HG03571 (cell line): ENCODE results near the gene PRCD.
A peak's percentile ranks its signal among the peaks of the same experiment; 100 is the strongest.
"Not testable (repeated sequence)": the region's sequence is repeated elsewhere in the genome, so short reads cannot be mapped to it uniquely, and the experiment has no call there.

Experiments used
- ATAC-seq: cut with Tn5 transposase; IDR thresholded peaks from one replicate; pipeline ENCODE4 v1.9.1; 2021; ENCODE audit not compliant: unreplicated experiment

The PRCD gene

GRCh38 chr17:76551685-76552084 is 11.8 kb downstream of the PRCD start:
- ATAC-seq, result no peak

DNA sequence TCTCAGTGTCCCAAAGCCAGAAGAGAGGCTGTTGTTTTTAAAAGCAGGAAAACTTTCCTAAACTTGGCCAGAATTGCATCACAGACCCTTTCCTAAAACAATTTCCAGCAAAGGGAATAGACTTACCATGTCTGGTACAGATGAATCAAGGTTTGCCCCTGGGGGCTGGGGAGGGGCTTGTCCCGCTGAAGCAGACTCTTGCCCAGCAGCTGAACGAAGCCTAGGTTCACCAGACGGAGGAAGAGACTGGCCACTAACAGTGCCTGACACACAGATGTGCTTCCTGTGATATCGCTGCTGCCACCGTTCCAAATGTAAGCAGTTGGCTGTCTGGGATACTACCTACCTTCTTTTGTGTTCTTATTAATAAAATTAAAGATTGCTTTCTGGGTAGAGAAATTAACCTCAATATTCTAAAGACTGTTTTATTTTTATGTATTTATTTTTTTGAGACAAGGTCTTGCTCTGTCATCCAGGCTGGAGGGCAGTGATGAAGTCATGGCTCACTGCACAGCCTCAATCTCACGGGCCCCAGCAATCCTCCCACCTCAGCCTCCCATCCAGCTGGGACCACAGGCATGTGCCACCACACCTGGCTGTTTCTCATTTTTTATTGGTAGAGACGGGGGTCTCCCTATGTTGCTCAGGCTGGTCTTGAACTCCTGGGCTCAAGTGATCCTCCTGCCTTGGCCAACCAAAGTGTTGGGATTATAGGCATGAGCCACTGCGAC is 13.5 kb downstream of the PRCD start:
- no peak for ATAC-seq

- ATAC-seq, result no peak
Measured at GRCh38 chr17:76554131-76554530, 14.3 kb downstream of the PRCD start.

DNA sequence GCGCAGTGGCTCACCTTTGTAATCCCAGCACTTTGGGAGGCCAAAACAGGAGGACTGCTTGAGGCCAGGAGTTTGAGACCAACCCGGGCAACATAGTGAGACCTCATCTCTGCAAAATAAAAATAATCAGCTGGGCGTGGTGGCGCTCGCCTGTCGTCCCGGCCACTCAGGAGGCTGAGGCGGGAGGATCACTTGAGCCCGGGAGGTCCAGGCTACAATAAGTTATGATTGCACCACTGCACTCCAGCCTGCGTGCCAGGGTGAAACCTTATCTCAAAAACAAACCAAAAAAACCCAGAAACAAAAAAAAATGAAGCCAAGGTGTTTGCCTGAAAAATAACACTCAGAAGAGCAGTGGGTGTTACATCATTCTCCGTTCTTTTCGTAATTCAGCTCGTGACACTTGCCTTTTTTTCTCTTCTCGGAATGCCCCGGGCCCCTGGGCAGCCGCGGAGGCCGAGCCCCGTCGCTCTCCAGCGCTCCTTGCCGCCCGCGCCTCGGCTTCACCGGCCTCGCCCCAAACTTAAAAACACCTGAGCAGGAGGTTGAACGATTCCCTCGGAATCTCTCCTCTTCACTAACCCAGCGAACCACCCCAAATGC is 17.0 kb downstream of the PRCD start:
- ATAC-seq, result peak; percentile 28

DNA sequence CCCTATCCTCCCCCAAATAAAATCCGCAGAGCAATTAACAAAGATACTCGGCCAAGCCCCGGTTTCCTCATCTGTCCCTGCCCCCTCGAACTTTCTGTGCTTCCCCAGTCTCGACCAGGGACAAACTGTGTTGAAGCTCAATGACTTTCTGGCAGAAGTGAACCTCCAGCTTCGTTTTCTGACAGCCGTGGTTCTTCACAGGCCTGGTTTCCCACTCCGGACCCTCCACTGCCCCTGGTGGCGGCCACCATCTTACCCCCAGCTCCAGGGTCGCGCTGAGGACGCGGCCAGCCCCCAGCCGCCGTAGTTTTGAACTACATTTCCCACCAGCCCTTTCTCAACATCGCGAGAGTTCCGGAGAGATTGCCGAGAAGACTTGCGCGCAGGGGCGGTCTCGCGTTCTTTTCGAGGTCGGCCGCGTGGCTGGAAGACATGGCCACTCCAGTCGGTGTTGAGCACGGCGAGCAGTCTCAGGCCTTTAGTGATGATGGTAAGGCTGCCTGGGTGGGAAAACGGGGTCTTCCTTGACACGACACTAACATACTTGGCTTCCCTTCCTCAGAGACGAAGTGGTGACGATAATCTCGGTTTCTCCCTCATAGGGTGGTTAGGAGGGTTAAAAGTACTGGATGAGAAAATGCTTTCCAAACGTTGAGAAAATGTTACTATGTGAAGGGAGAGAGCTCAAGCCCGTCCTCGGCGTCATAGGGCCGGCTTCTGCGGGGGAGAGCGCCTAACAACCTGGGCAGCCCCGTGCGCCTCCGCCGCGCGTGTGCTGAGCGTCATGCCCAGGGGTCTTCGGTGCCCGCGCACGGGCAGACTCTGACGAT is 17.7 kb downstream of the PRCD start:
- ATAC-seq, result peak; percentile 91

DNA sequence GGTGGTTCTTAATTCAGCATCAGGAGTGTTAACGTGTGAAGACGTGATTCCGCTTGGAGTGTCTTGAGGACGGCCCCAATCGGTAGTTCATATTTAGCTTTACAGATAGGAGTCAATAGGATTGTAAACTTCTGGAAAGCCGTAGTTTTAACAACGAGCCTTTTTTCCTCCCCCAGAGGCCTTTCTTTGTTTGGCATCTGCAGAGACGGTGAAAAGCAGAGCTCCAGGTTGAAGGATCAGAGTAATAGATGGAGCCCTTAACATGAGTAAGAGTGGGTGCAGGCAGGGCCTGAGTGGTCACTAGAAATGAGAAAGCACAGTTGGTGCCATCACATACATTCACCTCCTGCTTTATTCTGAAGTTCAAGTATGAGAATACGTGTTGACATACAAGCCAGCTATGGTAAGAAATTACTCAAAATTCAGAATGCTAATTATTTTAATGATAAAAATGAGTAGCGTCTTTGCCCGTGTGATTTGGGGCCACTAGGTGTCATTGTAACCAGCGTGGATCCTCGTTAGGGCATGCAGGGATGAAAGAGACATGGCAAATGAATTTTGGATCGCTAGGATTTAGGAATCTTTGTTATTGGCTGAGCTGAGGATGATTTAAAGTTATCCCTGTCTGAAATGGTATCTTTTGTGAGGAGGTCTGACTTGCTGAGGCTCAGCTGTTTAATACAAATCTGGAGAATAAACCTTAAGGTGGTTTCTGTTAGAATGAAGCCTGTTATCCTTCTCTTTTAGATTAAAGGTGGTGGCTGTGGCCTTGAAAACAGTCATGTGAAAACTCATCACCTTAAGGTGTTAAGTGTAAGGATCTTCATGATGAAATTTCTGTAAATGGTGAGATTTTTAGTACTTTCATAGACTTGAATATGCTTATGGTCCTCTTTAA is 18.6 kb downstream of the PRCD start:
- ATAC-seq, result no peak

DNA sequence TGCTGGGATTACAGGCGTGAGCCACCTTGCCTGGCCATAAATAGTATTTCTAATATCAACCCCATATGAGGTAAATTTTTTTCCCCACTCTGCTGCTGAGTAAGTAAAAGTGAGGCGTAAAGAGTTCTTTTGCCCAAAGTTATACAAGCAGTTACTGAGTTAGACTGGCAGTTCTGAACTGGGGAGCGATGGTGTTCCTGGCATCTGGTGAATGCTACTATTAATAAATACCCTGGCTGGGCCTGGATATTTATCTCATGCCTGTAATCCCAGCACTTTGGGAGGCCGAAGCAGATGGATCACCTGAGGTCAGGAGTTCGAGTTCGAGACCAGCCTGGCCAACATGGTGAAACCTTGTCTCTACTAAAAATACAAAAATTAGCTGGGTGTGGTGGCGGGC is 19.6 kb downstream of the PRCD start:
- not testable (repeated sequence) for ATAC-seq

GRCh38 chr17:76560036-76560876 is 20.4 kb downstream of the PRCD start:
- no peak for ATAC-seq

GRCh38 chr17:76560877-76561221 is 21.0 kb downstream of the PRCD start:
- no peak for ATAC-seq

DNA sequence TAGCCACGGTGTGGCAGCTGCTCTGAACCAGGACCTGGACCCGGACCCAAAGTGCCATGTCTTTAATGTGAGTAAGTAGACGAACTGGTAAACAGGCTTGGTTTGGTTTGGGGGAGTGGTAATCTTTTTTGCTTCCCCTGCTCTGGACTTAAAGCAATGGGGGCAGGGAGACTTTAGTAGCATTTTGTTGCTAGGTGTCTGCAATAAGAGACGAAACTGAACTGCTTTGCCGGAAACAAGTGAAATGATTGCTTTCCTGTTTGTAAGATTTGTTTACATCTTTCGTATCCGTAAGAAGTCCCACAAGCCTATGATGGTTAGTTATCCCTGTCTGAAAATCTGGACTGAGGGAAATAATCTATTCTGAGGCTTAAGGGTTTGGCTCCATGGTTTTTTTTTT is 21.5 kb downstream of the PRCD start:
- ATAC-seq, result no peak

GRCh38 chr17:76561799-76562268 is 22.0 kb downstream of the PRCD start:
- no peak for ATAC-seq

- no peak for ATAC-seq
Measured at GRCh38 chr17:76562734-76563148, 22.9 kb downstream of the PRCD start.

DNA sequence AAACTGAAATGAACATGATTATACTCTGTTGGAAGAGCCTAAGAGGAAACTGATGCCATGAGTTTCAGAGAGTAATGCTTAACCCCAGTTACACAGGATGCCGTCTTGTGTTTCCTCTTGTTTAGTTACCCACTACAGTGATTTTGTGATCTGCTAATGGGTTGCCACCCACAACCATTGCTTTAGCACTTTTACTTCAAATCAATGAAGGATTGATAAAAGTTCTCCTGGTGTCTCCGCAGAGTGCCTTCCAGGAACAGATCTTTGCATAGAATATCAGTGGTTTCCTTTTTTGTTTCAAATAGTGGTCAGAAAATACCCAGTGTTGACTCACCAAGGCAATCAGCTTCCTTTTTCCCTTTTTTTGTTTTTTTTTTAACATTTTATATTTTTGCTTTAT is 23.5 kb downstream of the PRCD start:
- ATAC-seq, result not testable (repeated sequence)

DNA sequence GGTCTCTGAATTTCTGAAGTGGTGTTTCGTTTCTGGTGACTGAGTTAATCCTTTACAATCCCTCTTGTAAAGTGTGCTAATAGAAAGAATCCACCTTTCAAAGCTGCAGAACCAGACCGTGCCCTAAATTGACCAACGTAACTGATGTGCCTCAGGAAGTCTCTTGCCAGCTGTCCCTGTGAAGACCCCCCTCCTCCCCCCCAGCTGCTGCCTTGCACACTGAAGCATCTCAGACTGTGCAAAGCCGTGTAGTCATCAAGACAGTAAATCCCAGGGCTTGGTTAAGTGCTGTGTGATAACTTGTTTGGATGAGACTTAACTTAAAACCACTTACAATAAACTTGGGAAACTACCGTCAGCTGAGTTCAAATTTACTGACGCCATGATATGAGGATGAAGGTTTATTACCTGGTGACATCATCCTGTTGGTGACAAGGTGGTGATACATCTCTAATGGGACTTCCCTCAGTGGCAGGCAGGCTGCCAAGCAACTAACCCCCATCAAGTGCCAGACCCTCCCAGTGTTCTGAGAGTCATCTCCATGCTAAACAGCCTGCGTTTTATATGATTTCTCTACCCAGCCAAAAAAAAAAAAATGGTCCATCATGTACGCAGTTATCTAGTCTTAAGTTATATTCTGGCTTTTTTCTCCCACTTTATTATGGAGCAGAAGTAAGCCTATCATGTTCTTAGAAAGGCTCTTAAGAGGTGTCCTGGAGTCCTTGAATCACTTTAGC is 25.3 kb downstream of the PRCD start:
- not testable (repeated sequence) for ATAC-seq

- no peak for ATAC-seq
Measured at GRCh38 chr17:76565728-76566612, 26.1 kb downstream of the PRCD start.

- ATAC-seq, result no peak
Measured at GRCh38 chr17:76566613-76566943, 26.7 kb downstream of the PRCD start.

DNA sequence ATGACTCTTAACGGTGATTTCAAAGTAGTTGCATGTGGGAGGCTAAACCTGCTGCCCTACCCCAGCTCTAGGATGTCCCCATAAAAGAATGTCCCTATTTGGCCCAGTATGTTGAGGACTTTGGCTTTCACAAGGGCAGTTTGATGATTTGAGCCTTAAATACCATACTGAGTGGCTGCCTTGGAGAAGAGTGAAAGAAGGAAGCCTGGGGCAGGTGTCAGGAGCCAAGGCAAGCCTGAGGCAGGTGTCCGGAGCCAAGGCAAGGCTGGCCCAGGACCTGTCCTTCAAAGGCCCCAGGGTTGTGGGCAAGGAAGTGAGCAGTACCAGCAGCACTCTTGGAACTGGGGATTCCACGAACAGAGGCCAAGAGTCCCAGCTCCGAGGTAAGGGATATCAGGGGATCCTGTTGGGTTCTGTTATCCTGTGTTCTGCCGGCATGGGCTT is 27.2 kb downstream of the PRCD start:
- ATAC-seq, result no peak

- no peak for ATAC-seq
Measured at GRCh38 chr17:76567634-76568432, 28.0 kb downstream of the PRCD start.
